Left lung (tissue), 10 donors: ENCODE measurements around the gene RASSF7. TPM values are rescaled to one million over a fixed set of nuclear protein-coding genes. Genes with fewer than 3 reads are reported as not detected.
"Not testable (repeated sequence)": the region's sequence is repeated elsewhere in the genome, so short reads cannot be mapped to it uniquely, and the experiment has no call there.

Source experiments
- ATAC-seq: fragments of 200-7000 bp; cut with Tn5 transposase; one replicate; pipeline ENCODE4 v1.9.1; 2020; ENCODE audit warnings: moderate library complexity
- DNase-seq, 4 donors: peaks; one replicate each; pipeline ENCODE4 v3.0.0-alpha.2; 2013 to 2020
- H3K27ac ChIP-seq, 2 donors: fragments of 200-600 bp; sonication (generic) in 1 of 2; one replicate each; pipeline versions ENCODE4 v1.5.0 to v1.8.0; 2020 to 2021
- H3K27me3 ChIP-seq, 2 donors: fragments of 200-600 bp; sonication (generic) in 1 of 2; one replicate each; pipeline versions ENCODE4 v1.5.0 to v1.8.0; 2020 to 2021
- H3K36me3 ChIP-seq, 2 donors: fragments of 200-600 bp; sonication (generic) in 1 of 2; one replicate each; pipeline versions ENCODE4 v1.5.0 to v1.8.0; 2020 to 2021
- H3K4me1 ChIP-seq, 2 donors: fragments of 200-600 bp; one replicate each; pipeline ENCODE4 v1.8.0; 2021
- H3K4me3 ChIP-seq, 2 donors: fragments of 200-600 bp; sonication (generic) in 1 of 2; one replicate each; pipeline versions ENCODE4 v1.5.0 to v1.8.0; 2020 to 2021; ENCODE audit warnings: mild to moderate bottlenecking in 1 of 2
- H3K9me3 ChIP-seq, 2 donors: fragments of 200-600 bp; sonication (generic) in 1 of 2; one replicate each; pipeline versions ENCODE4 v1.5.0 to v1.8.0; 2020 to 2021
- CTCF ChIP-seq, 2 donors: fragments of 200-600 bp; sonication (generic) in 1 of 2; IDR thresholded peaks; one replicate each; pipeline versions ENCODE4 v1.5.0 to v1.8.0; 2021; ENCODE audit warnings: antibody characterized with exemption in 2 of 2
- intact Hi-C, 2 donors: fragments of 100-400 bp; cut with DNase I; formaldehyde crosslinking; loops; one replicate each; pipeline versions ENCODE4 v1.11.2 to v1.14.2; 2022
- polyA plus RNA-seq, 6 donors: library from polyadenylated mRNA; unstranded; fragments of 120-200 nt; gene quantifications; one replicate each; pipeline ENCODE4 v1.2.1, GENCODE V29; 2013; ENCODE audit not compliant: insufficient read length in 6 of 6
- total RNA-seq, 2 donors: library from RNA; stranded (reverse); fragmentation: NEBNext Ultra II Directional; extraction: Animal tissue kit (Norgen Biotek cat#: 25700); gene quantifications; one replicate each; pipeline ENCODE4 v1.2.1, GENCODE V29; 2021
- donor health status: DM: no; HTN: yes; CAD: no.
- donor health status: DM: no; HTN: no; CAD: no.

The RASSF7 gene
- total and polyA plus RNA-seq, 8 donors: 17.6 to 57.2 (median 28.8) TPM

GRCh38 chr11:515131-515530, 45.6 kb upstream of the RASSF7 start:
- H3K27ac ChIP-seq: no peak overlapping the region
- intact Hi-C loops: no loop called here
- peaks cover 0 to 32% of the 10 kb centered on the region in 2 donors for H3K36me3 ChIP-seq
- H3K4me3 ChIP-seq: no peak overlapping the region
- ATAC-seq (no peak), DNase-seq (no peak)
- peaks cover 0 to 9% of the 10 kb centered on the region in 2 donors for H3K4me1 ChIP-seq
- H3K9me3 ChIP-seq: peaks cover 0 to 8% of the 10 kb centered on the region in 2 donors
- TF ChIP-seq CTCF (IDR thresholded peaks at IDR 0.05): no peak
- H3K27me3 ChIP-seq: no peaks in the 10 kb centered on the region

- no peak for ATAC-seq
- H3K36me3 ChIP-seq: peaks cover 0 to 21% of the 10 kb centered on the region in 2 donors
These were observed 44.4 kb upstream of the RASSF7 start for GRCh38 chr11:516400-516799.

GRCh38 chr11:516918-517685, 43.7 kb upstream of the RASSF7 start:
- ATAC-seq, H3K9me3 ChIP-seq, H3K4me3 ChIP-seq, H3K27ac ChIP-seq, H3K27me3 ChIP-seq, H3K4me1 ChIP-seq, intact Hi-C loops: not testable (repeated sequence)
- H3K36me3 ChIP-seq: peaks cover 0 to 17% of the 10 kb centered on the region in 2 donors
- peak in 1 of 4 donors; percentile 30 for DNase-seq

More at GRCh38 chr11:516400-516799, 44.4 kb upstream of the RASSF7 start:
- DNase-seq: no peak
- Histone ChIP-seq H3K27ac (no peak overlapping the region), H3K4me1 (peaks cover 0 to 9% of the 10 kb centered on the region in 2 donors), H3K4me3 (no peak overlapping the region), H3K9me3 (peaks cover 0 to 8% of the 10 kb centered on the region in 2 donors), H3K27me3 (no peaks in the 10 kb centered on the region)
- TF ChIP-seq CTCF (IDR thresholded peaks at IDR 0.05): no peak
- intact Hi-C loops: no loop called here

- Histone ChIP-seq H3K36me3 (peaks cover 0 to 7% of the 10 kb centered on the region in 2 donors), H3K27me3 (no peaks in the 10 kb centered on the region), H3K4me1 (peaks cover 0 to 9% of the 10 kb centered on the region in 2 donors), H3K9me3 (peaks cover 0 to 8% of the 10 kb centered on the region in 2 donors), H3K4me3 (peak overlapping the region in 1 of 2 donors; percentile 30), H3K27ac (peak overlapping the region; percentile 63 to 74)
- DNase-seq (peak in 3 of 4 donors; percentile 86 to 97 (median 88)), ATAC-seq (peak; percentile 99)
- intact Hi-C loops: no loop called here
- TF ChIP-seq CTCF (IDR thresholded peaks at IDR 0.05): peak; percentile 99 to 100
These were observed 42.1 kb upstream of the RASSF7 start for GRCh38 chr11:518463-519202.

GRCh38 chr11:520428-521176, 40.2 kb upstream of the RASSF7 start:
- DNase-seq: peak in 2 of 4 donors; percentile 31 to 75
- intact Hi-C loops: no loop called here
- no peak for ATAC-seq
- Histone ChIP-seq H3K9me3 (peaks cover 0 to 8% of the 10 kb centered on the region in 2 donors), H3K36me3 (no peaks in the 10 kb centered on the region), H3K4me1 (peaks cover 0 to 9% of the 10 kb centered on the region in 2 donors), H3K27me3 (no peaks in the 10 kb centered on the region), H3K27ac (no peak overlapping the region), H3K4me3 (no peak overlapping the region)
- no peak for TF ChIP-seq CTCF (IDR thresholded peaks at IDR 0.05)
